Measurements from ENCODE around the gene SYTL3.
"Not testable (repeated sequence)": the region's sequence is repeated elsewhere in the genome, so short reads cannot be mapped to it uniquely, and the experiment has no call there.

SYTL3 gene

DNA sequence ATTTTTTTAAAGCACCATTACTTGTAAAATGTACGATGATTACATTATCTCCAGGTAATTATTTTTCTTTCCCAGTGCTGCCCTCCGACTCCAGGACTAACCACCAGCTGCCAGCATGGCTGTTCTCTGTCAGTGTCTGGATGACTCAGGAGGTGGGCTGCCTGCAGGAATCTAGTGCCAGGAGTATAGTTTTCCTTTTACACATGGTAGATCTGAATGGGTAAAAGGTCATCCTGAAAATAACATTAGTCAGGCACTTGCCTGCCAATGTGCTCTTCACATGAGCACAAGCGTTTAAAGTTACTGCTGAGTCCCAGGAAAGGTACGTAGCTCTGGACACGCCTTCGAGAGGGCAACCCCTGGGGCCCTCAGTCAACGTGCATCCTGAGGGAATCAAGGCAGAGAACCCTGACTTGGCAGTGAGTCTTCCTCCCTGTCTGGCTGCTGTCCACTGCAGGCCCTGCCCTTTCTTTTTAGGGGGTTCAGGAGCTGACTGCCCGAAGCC lies 7.7 kb upstream of the SYTL3 start:
- no peak for DNase-seq

DNA sequence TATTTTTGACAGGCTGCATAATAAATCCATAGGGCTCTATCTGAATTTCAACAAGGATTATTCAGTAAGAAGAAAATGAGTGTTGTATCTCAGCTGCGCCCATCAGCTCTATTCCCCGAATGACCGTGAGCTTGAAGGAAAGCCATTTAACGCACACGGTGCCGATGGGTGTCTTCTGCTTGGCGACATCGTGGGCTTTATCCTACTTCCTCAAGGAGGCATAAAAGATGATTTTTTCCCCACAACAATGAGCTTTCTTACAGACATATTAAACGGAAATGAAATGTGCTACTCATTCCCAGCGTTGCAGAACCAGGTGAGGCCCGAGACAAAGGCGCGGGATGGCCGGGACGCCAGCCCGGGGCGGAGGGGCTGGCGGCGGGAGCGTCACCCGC lies 6.0 kb upstream of the SYTL3 start:
- no peak for DNase-seq

DNA sequence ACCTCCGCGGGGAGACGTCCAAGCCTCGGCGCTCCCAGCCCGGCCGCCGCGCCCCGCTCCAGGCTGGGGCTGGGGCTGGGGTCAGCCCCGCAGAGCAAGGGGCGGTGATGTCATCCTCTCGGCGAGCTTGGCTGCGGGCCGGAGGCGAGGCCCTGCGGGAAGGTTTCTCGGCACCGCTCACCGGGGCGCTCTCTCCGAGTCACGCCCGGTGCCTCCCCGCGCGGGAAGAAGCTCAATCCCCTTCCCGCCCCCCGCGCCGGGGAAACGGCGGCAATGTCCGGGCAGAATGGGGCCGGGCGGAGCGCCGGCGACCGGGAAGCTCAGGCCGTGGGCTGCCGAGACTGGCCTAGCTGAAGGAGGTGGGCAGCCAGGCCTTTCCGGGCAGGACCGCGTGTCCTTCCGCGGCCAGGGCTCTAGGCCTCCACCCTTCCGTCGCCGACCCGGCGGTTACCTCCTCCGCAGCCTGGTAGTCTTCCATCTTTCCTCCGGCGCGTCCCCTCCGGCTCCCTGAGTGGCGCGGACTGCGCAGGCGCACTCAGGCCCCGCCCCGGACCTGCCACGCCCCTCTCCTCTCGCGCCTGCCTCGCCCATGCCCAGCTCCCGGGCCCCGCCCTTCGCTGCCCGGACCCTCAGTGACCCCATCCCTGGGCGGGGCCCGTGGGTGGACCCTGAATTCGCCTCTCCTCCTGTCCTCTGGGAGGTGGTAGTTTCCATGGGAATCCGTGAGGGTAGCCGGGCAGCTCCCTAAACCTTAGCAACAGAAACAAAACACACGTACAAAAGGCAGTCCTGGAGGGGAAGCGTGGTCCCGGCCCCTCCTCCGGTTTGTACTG lies 5.4 kb upstream of the SYTL3 start, which contains the start of gene DYNLT1:
Gene DYNLT1 (minus strand): TSS at position 513 of the 833 bp plus-strand sequence. CDS start 35 bp downstream, at position 478.
- DNase-seq, result peak; percentile 63

DNA sequence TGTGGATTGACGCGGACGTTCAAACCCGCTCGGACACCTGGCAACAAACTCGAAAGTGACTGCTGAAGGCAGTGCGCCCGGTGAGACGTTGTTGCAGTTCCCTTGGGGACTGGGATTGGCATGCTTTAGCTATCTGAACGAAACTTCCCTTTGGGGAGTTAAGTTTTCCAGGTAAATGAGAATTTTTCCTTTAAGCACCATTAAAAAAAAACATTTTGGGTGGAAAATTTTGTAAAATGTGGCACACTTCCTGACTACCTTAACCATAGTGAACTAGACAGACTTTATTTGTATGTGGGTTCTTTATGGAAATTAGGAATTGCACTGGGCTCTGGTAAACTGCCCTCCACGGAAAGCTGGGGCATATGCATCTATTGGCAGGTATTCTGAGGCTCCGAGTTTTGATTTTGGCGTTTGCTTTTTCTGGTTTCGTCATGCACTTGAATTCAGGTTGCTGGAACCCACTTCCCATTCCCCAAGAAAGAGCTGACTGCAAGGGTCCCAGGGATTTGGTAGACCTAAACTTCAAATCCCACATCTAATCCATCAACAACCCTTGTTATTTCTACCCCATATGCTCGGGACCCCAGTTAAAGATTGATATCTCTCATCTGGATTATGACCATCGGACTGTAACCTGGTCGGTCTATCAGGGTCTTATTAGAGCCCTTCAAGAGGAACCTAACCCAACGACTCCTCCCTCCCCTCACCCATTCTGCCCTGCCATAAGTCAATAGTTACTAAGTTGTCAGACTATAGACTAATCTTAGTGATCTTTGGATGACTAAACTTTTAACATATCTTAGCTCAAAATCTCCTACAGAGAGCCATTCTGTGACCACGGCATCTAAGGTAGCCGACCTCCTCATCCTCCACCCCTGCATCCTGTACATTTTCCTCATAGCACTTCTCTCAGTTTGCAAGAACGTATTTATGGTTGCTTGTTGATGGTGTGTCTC lies 4.5 kb upstream of the SYTL3 start:
- no peak for DNase-seq

DNA sequence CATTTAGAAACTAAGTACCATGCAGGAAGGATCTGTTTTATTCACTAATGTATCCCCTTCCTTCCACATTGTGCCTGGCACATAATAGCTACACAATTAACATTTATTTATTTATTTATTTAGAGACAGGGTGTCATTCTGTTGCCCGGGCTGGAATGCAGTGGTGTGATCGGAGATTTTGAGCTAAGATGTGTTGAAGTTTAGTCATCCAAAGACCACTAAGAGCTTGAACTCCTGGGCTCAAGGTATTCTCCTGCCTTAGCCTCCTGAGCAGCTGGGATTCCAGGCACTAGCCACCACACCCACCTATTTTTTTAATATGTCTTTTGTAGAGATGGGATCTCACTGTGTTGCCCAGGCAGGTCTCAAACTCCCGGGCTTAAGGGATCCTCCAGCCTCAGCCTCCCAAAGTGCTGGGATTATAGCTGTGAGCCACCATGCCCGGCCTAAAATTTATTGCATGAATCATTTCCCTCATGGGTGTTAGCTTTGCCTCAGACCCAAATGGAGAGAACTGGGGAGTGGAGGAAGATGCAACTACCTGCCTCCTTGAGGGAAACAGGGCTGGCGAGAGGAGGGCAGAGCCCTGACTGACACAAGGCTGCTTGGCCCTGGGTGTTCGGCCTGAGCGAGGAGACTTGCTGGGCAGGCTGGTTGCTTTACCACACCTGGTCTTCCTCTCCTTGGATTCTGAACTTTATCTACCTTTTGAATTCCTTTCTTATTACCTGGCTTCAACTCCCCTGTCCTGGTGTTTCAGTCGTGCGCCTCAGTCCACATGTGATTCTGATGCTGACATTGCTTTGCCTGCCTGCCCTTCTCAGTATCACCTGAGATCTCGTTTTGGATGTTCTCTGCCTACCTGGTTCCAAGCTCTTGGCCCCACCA lies 3.6 kb upstream of the SYTL3 start:
- DNase-seq, result no peak

DNA sequence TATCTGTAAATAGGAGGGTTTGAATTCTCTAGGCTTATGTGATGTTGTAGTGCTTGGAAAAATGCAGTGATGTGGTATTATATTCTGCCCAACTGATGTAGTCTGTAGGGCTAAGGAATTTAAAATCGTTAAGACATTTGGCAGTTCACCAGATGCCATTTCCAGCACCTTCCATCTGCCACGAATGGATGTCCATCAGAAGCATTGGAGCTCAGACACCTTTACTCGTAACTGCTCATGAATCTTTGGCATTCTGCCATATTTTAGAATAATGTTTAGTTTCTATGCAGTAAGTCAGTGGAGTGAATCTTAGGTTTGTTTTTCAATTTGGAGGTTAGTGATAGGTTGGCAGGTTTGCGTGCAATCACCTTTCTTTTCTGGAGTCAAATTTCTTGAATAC lies 2.4 kb upstream of the SYTL3 start:
- DNase-seq, result no peak

DNA sequence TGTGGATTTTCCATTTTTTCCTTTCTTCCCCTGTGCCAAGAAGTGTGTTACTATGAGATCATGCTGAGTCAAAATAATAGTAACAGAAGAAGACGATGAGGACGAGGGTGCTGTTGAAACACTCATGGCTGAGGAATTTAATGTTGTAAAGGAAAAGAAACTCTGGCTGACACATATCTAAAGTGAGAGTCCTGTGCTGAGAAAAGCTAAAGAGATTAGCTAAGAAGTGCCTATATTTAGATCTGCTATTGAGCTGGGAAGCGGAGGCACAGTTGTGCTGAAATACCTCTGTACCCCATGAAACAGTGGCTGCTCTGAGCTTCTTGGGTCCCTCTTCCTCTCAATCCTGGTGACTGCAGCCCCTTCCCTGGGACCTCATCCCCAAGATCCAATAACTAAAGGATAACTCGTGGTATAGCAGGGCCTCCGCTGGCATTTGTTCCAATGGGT lies 1.1 kb upstream of the SYTL3 start:
- peak; percentile 40 for DNase-seq

DNA sequence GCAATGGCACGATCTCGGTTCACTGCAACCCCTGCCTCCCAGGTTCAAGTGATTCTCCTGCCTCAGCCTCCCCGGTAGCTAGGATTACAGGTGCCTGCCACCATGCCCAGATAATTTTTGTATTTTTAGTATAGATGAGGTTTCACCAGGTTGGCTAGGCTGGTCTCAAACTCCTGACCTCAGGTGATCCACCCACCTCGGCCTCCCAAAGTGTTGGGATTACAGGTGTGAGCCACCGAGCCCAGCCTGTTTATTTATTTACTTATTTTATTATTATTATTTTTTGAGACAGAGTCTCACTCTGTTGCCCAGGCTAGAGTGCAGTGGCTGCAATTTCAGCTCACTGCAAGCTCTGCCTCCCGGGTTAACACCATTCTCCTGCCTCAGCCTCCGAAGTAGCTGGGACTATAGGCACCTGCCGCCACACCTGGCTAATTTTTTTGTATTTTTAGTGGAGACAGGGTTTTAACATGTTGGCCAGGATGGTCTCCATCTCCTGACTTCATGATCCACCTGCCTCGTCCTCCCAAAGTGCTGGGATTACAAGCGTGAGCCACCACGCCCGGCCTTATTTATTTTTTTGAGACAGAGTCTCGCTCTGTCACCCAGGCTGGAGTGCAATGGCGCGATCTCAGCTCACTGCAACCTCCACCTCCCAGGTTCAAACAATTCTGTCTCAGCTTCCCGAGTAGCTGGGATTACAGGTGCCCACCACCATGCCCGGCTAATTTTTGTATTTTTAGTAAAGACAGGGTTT lies 2.3 kb downstream of the SYTL3 start:
- not testable (repeated sequence) for DNase-seq

DNA sequence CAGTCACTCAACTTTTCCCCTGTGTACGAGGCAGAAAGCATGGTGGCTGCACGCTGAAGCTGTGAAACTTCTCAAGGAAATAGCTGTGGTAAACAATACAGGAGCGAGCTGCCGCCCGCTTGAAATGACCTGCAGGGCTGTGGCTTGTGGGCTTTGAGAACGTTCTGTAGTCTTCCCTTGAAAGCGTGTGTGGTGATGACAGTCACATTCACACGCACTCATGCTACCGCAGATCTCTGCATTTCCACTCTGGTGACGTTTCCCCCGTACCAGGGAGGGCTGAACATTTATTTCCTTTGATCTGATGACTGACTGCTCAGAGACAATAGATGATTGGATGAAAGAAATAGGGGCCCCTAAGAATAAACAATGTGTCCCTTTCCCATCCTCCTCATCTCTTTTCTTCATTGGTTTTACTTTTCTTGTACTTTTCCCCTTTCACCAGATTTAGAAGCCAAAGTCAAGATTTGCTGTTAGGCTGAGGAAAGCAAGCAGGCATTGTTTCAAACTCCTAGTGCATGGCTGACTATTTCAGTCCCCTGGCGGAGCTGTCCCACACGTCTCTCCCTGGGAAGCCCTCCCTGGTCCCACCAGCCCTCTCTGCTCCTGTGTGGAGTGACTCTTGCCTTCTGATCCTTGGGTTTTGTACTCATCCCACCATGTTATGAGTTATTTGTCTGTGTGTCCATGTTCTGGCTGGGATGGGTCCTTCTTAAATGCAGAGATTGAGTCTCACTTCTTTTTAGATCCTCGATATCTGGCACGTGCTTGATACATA lies 3.9 kb downstream of the SYTL3 start:
- DNase-seq, result peak; percentile 78

DNA sequence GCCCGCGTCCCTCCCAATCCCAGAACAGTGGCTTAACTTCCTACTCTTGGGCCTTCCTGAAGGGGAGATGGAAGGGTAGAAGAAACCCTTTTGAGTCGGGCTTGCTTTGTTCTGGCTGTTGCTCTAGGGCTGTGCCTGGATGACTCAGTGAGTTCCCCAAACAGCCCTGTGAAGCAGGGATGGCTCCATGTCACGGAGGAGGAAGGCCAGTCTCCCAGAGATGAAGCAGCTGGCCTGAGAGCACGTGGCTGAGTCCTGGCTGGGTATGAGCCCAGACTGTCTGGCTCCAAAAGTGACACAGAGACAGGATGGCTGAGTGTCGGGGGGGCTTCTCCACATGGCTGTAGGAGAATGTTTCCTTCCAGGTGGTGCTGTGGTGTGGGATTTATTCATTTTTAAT lies 4.6 kb downstream of the SYTL3 start:
- DNase-seq, result peak; percentile 66

DNA sequence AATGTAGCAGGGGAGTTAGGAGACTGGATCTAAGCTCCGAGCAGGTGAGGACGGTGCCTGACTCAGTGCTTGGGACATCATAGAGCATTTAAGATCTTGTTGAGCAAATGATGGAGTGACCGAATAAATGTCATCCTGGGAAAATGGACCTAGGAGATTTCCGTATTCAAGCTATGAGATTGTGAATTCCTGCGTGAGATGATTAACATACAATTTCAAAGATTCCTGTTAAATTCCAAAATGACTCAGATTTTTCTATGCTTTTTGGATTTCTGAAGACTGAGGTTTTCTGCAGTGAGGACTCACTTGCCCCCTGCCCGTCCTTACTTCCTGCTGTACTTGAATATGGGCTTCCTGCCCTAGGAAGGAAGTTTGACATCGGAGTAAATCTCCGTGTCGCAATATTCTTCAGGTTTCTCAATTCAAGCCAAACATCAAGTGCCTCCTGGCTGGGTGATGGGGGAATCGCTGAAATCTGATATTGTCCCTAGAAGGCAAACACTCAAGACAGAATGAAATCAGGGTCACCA lies 5.2 kb downstream of the SYTL3 start:
- peak; percentile 60 for DNase-seq

DNA sequence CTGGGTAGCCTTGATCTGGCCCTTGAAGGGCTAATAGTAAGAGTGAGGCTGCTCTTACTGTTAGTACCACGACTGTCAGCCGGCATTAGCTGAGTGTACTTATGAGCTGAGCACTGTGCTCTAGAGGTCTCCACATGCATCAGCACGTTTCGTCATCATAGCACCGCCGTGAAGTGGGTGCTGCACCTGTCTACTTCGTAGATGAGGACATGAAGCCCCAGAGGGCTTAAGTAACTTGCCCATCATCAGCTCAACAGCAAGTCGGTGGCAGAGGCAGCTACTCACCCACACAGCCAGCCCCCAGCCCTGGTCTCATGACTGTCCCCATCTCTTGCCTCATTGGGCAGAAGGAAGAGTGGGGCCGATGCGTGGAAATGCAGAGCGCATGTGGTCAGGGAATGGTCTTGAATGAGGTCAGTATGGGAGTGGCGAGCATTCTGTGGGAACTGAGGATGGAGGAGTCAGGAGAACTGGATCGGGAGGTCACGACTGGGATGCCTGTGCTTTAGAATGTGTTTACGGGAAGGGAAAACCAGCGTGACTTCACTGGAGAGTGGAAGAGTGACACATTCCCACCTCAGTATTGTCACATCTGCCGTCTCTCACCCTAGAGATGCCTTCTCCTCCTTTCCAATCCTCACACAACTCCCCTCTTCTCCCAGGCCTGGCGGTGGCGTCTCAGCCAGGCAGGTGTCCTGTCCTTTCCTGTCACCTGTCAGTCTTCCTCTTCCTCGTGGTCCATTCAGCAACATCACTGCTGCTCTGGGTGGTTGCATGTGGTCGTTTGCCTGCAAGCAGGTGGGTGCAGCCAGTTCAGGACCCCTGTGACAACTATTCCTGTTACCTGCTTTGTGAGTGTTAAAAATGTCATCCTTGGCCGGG lies 6.0 kb downstream of the SYTL3 start:
- DNase-seq, result no peak

DNA sequence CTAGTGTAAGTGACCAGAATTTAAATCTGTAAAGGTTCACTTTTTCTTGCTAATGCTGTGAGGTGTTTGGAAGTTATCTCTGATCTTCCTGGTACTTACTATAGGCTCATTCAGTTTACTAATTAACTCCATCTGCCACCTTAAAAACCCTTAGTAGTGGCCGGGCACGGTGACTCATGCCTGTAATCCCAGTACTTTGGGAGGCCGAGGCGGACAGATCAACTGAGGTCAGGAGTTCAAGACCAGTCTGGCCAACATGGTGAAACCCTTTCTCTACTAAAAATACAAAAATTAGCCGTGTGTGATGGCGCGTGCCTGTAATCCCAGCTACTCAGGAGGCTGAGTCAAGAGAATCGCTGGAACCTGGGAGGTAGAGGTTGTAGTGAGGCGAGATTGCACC lies 7.1 kb downstream of the SYTL3 start:
- peak; percentile 65 for DNase-seq

DNA sequence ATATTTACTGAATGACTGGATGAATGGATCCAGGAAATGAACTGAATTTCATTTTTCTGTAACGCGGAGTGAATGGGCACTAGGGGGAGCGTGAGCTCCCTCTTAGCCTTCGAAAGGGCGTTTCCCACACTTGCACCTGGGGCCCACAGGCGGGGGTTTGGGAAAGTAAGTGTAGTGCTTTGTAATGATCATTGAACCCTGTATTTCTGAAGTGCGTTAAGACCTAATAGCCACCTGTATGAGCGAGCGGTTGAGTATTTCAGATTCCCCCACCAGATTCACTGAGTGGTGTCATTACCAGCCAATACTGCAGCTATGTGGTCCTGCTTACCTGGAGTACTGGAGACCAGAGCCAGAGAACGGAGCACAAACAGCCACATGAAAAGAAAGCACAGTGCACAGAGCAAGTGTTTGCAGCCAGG lies 10.5 kb downstream of the SYTL3 start:
- DNase-seq, result peak; percentile 22

DNA sequence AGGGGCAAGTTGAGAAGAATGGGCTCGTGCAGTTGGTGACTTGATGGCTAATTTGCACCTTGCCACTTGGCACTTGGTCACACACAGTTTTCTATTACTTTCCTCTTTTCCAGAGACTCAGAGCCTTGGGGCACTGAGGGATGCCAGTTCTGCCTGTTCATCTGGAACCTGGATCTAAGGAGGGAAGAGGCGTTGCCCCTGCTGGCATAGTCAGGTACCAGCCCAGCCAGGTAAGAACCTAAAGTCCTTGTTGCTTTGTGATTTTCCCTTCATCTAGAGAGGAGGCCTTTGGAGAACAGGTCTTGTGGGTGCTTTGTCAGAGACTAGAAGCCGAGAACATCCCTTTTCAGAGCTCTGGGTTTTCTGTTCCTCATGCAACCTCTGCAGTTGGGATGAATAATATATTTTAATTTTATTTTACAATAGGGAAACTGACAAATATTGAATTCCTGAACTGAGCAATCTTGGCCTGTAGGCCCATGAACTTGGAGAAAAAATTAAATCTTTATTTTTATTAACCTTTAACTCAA lies 11.4 kb downstream of the SYTL3 start:
- no peak for DNase-seq

DNA sequence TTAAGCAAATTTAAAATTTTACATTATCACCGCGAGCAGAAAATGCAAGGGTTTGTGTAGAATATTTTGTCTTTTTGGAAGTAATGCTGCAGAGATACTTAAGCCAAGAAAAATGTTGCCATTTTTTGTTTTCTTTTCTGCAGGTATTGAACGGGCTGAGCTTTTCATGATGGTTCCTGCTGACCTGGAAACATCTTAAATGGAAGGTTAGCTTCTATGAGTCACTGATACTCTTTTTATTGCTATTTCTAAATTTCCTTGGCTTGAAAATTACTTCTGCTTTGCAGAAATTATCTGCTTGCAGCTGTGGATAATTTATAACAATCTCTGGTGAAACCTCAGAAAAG lies 12.7 kb downstream of the SYTL3 start:
- DNase-seq, result no peak

DNA sequence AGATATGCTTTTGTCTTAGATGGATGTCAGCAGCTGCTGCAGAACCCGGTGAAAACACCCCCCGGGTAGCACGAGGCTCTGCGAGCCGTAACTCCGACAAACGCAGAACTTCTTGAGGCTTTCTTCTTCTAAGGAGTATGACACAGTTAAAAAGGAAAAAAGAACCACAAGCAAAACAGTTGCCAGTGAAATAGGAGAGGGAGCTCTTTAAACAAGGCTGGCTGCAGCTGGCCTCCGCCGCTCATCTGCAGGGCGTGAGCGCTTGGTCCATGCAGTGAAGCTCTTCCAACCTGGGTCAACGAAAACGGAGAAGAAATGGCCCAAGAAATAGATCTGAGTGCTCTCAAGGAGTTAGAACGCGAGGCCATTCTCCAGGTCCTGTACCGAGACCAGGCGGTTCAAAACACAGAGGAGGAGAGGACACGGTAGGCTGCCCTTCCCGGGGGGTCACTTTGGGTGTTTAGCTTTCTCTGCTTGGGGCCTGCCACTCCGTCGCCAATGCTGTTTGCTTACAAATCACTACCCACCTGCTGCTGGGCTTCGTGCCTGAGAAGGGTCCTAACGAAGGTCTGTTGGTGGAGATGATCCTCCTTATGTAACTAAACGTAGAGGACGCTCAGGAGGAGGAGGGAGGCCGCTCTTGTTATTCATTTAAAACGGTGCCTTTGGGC lies 13.2 kb downstream of the SYTL3 start:
- DNase-seq, result peak; percentile 48

DNA sequence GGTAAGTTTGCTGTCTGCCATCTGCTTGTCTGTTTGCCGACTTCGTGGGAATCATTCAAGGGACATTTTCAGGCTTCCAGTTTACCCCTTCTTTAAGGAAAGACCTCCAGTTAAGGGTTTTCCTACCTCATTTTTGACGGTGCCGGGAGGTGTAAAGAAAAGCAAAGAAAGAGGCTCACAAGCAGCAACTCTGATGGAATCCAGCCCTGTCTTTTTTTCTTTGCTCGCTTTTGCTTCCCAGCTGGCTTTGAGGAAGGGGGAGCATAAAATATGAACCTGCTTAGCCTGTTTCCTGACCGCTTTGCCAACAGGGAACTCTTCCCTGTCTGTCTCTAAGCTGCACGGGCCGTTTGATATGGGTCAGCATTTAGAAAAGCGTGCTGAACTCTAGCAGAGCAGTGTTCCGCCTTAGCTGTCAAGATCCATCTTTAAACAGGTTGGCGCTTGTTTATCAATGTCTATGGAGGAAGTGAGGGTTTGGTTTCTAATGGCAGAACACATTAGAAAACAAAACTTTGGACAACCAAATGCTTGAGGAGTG lies 13.8 kb downstream of the SYTL3 start:
- no peak for DNase-seq
